ENCODE results near the gene NEMP2.

DNA sequence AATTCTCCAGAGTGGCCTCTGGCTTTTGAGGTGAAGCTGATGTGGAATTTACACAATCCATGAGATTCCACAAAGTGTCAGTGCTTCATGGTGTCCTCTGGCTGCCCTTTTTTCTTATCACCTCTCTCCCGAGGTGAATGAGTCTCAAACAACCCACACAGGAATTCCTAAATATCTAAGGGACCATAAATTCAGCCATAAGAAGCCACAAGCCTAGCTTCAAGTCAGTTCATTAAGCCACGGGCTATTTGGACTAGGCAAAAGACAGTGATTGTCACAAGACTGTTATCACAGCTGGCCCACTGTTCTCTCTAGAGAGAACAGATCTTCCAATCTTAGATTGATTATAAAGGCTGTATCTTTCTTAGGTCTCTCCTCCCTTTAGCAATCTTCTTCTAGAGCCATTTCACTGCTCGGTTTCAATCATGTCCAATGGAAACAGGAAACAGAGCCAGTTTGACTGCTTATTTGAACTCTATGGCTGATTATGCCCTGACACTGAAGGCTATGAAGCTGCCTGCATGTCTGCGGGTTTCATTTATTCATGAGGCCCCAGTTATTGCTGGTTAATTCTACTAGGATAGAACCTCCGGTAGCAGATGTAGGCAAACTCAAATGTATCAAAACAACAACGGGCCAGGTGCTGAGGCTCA is 4.1 kb downstream of the NEMP2 start:
- TF ChIP-seq, protein P1, sequence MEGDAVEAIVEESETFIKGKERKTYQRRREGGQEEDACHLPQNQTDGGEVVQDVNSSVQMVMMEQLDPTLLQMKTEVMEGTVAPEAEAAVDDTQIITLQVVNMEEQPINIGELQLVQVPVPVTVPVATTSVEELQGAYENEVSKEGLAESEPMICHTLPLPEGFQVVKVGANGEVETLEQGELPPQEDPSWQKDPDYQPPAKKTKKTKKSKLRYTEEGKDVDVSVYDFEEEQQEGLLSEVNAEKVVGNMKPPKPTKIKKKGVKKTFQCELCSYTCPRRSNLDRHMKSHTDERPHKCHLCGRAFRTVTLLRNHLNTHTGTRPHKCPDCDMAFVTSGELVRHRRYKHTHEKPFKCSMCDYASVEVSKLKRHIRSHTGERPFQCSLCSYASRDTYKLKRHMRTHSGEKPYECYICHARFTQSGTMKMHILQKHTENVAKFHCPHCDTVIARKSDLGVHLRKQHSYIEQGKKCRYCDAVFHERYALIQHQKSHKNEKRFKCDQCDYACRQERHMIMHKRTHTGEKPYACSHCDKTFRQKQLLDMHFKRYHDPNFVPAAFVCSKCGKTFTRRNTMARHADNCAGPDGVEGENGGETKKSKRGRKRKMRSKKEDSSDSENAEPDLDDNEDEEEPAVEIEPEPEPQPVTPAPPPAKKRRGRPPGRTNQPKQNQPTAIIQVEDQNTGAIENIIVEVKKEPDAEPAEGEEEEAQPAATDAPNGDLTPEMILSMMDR (IDR thresholded peaks at IDR 0.05; ENCODE audit: low read depth, low read length, poor library complexity, severe bottlenecking) = no peak
- TF ChIP-seq EZH2phosphoT487 (IDR thresholded peaks at IDR 0.05; ENCODE audit: borderline replicate concordance, low read length) = no peak

All from DOHH2 (cell line).